Measurements from ENCODE around the gene SSBP2.

SSBP2 gene

GRCh38 chr5:81748556-81748955, 2.3 kb downstream of the SSBP2 start:
- Histone ChIP-seq H3K4me1 (ENCODE audit: control insufficient read depth, insufficient read depth, low read length) (peaks cover 35% of the 10 kb centered on the region), H3K36me3 (ENCODE audit: control insufficient read depth, insufficient read depth, low read length) (no peaks in the 10 kb centered on the region), H3K27ac (ENCODE audit: insufficient read depth, low read depth, low read length, poor library complexity, severe bottlenecking) (no peak overlapping the region), H3K27me3 (ENCODE audit: control insufficient read depth, insufficient read depth, low read length, poor library complexity, severe bottlenecking) (no peaks in the 10 kb centered on the region), H3K9me3 (ENCODE audit: control insufficient read depth, low read length) (no peaks in the 10 kb centered on the region), H3K4me3 (ENCODE audit: insufficient read depth, low read depth, low read length) (peak overlapping the region; percentile 74)
- 85 to 86% methylated on average over 3 of the region's 3 CpGs for WGBS, 2 experiments

- H3K4me1 ChIP-seq (ENCODE audit: control insufficient read depth, insufficient read depth, low read length) = peaks cover 22% of the 10 kb centered on the region
- 89 to 90% methylated on average over 2 of the region's 2 CpGs for WGBS, 2 experiments
- H3K27ac ChIP-seq (ENCODE audit: insufficient read depth, low read depth, low read length, poor library complexity, severe bottlenecking) = no peak overlapping the region
- no peaks in the 10 kb centered on the region for H3K36me3 ChIP-seq (ENCODE audit: control insufficient read depth, insufficient read depth, low read length)
- no peaks in the 10 kb centered on the region for H3K27me3 ChIP-seq (ENCODE audit: control insufficient read depth, insufficient read depth, low read length, poor library complexity, severe bottlenecking)
- H3K9me3 ChIP-seq (ENCODE audit: control insufficient read depth, low read length) = no peaks in the 10 kb centered on the region
- no peak overlapping the region for H3K4me3 ChIP-seq (ENCODE audit: insufficient read depth, low read depth, low read length)
Observed at GRCh38 chr5:81747030-81747429, 3.9 kb downstream of the SSBP2 start.

- Histone ChIP-seq H3K4me3 (ENCODE audit: insufficient read depth, low read depth, low read length) (no peak overlapping the region), H3K4me1 (ENCODE audit: control insufficient read depth, insufficient read depth, low read length) (no peaks in the 10 kb centered on the region), H3K9me3 (ENCODE audit: control insufficient read depth, low read length) (no peaks in the 10 kb centered on the region), H3K27me3 (ENCODE audit: control insufficient read depth, insufficient read depth, low read length, poor library complexity, severe bottlenecking) (no peaks in the 10 kb centered on the region), H3K36me3 (ENCODE audit: control insufficient read depth, insufficient read depth, low read length) (no peaks in the 10 kb centered on the region), H3K27ac (ENCODE audit: insufficient read depth, low read depth, low read length, poor library complexity, severe bottlenecking) (no peak overlapping the region)
- 98 to 100% methylated on average over 2 of the region's 2 CpGs for WGBS, 2 experiments
Observed at GRCh38 chr5:81740758-81741157, 10.1 kb downstream of the SSBP2 start.

- no peaks in the 10 kb centered on the region for H3K4me1 ChIP-seq (ENCODE audit: control insufficient read depth, insufficient read depth, low read length)
- no peak overlapping the region for H3K4me3 ChIP-seq (ENCODE audit: insufficient read depth, low read depth, low read length)
- no peak overlapping the region for H3K27ac ChIP-seq (ENCODE audit: insufficient read depth, low read depth, low read length, poor library complexity, severe bottlenecking)
- WGBS, 2 experiments = no CpG with 5 or more reads among the region's 2 CpGs
- no peaks in the 10 kb centered on the region for H3K9me3 ChIP-seq (ENCODE audit: control insufficient read depth, low read length)
- H3K27me3 ChIP-seq (ENCODE audit: control insufficient read depth, insufficient read depth, low read length, poor library complexity, severe bottlenecking) = no peaks in the 10 kb centered on the region
- H3K36me3 ChIP-seq (ENCODE audit: control insufficient read depth, insufficient read depth, low read length) = no peaks in the 10 kb centered on the region
Observed at GRCh38 chr5:81739291-81739690, 11.6 kb downstream of the SSBP2 start.

- no peak overlapping the region for H3K4me3 ChIP-seq (ENCODE audit: insufficient read depth, low read depth, low read length)
- 91% methylated on average over 1 of the region's 1 CpG; no CpG with 5 or more reads in 1 of the 2 experiments for WGBS, 2 experiments
- no peaks in the 10 kb centered on the region for H3K27me3 ChIP-seq (ENCODE audit: control insufficient read depth, insufficient read depth, low read length, poor library complexity, severe bottlenecking)
- H3K27ac ChIP-seq (ENCODE audit: insufficient read depth, low read depth, low read length, poor library complexity, severe bottlenecking) = no peak overlapping the region
- no peaks in the 10 kb centered on the region for H3K36me3 ChIP-seq (ENCODE audit: control insufficient read depth, insufficient read depth, low read length)
- peaks cover 7% of the 10 kb centered on the region for H3K4me1 ChIP-seq (ENCODE audit: control insufficient read depth, insufficient read depth, low read length)
- no peaks in the 10 kb centered on the region for H3K9me3 ChIP-seq (ENCODE audit: control insufficient read depth, low read length)
Observed at GRCh38 chr5:81729276-81729675, 21.6 kb downstream of the SSBP2 start.

- Histone ChIP-seq H3K27me3 (ENCODE audit: control insufficient read depth, insufficient read depth, low read length, poor library complexity, severe bottlenecking) (no peaks in the 10 kb centered on the region), H3K36me3 (ENCODE audit: control insufficient read depth, insufficient read depth, low read length) (no peaks in the 10 kb centered on the region), H3K27ac (ENCODE audit: insufficient read depth, low read depth, low read length, poor library complexity, severe bottlenecking) (no peak overlapping the region), H3K9me3 (ENCODE audit: control insufficient read depth, low read length) (no peaks in the 10 kb centered on the region), H3K4me1 (ENCODE audit: control insufficient read depth, insufficient read depth, low read length) (peaks cover 7% of the 10 kb centered on the region), H3K4me3 (ENCODE audit: insufficient read depth, low read depth, low read length) (no peak overlapping the region)
- WGBS, 2 experiments = 95 to 96% methylated on average over 3 of the region's 3 CpGs
Observed at GRCh38 chr5:81728301-81728700, 22.6 kb downstream of the SSBP2 start.

GRCh38 chr5:81726297-81726696, 24.6 kb downstream of the SSBP2 start:
- no peaks in the 10 kb centered on the region for H3K9me3 ChIP-seq (ENCODE audit: control insufficient read depth, low read length)
- no peak overlapping the region for H3K27ac ChIP-seq (ENCODE audit: insufficient read depth, low read depth, low read length, poor library complexity, severe bottlenecking)
- no peaks in the 10 kb centered on the region for H3K36me3 ChIP-seq (ENCODE audit: control insufficient read depth, insufficient read depth, low read length)
- no peak overlapping the region for H3K4me3 ChIP-seq (ENCODE audit: insufficient read depth, low read depth, low read length)
- H3K4me1 ChIP-seq (ENCODE audit: control insufficient read depth, insufficient read depth, low read length) = no peaks in the 10 kb centered on the region
- no peaks in the 10 kb centered on the region for H3K27me3 ChIP-seq (ENCODE audit: control insufficient read depth, insufficient read depth, low read length, poor library complexity, severe bottlenecking)
- 77 to 96% methylated on average over 1 of the region's 1 CpG for WGBS, 2 experiments

GRCh38 chr5:81724571-81724970, 26.3 kb downstream of the SSBP2 start:
- 96 to 100% methylated on average over 2 to 5 of the region's 5 CpGs for WGBS, 2 experiments
- no peak overlapping the region for H3K27ac ChIP-seq (ENCODE audit: insufficient read depth, low read depth, low read length, poor library complexity, severe bottlenecking)
- H3K27me3 ChIP-seq (ENCODE audit: control insufficient read depth, insufficient read depth, low read length, poor library complexity, severe bottlenecking) = no peaks in the 10 kb centered on the region
- no peak overlapping the region for H3K4me3 ChIP-seq (ENCODE audit: insufficient read depth, low read depth, low read length)
- H3K9me3 ChIP-seq (ENCODE audit: control insufficient read depth, low read length) = no peaks in the 10 kb centered on the region
- no peaks in the 10 kb centered on the region for H3K36me3 ChIP-seq (ENCODE audit: control insufficient read depth, insufficient read depth, low read length)
- peaks cover 3% of the 10 kb centered on the region for H3K4me1 ChIP-seq (ENCODE audit: control insufficient read depth, insufficient read depth, low read length)

GRCh38 chr5:81724108-81724507, 26.8 kb downstream of the SSBP2 start:
- H3K4me3 ChIP-seq (ENCODE audit: insufficient read depth, low read depth, low read length) = no peak overlapping the region
- H3K27me3 ChIP-seq (ENCODE audit: control insufficient read depth, insufficient read depth, low read length, poor library complexity, severe bottlenecking) = no peaks in the 10 kb centered on the region
- H3K27ac ChIP-seq (ENCODE audit: insufficient read depth, low read depth, low read length, poor library complexity, severe bottlenecking) = no peak overlapping the region
- 92% methylated on average over 1 of the region's 1 CpG; no CpG with 5 or more reads in 1 of the 2 experiments for WGBS, 2 experiments
- H3K9me3 ChIP-seq (ENCODE audit: control insufficient read depth, low read length) = no peaks in the 10 kb centered on the region
- peaks cover 8% of the 10 kb centered on the region for H3K4me1 ChIP-seq (ENCODE audit: control insufficient read depth, insufficient read depth, low read length)
- no peaks in the 10 kb centered on the region for H3K36me3 ChIP-seq (ENCODE audit: control insufficient read depth, insufficient read depth, low read length)

- Histone ChIP-seq H3K9me3 (ENCODE audit: control insufficient read depth, low read length) (no peaks in the 10 kb centered on the region), H3K4me3 (ENCODE audit: insufficient read depth, low read depth, low read length) (no peak overlapping the region), H3K27ac (ENCODE audit: insufficient read depth, low read depth, low read length, poor library complexity, severe bottlenecking) (no peak overlapping the region), H3K4me1 (ENCODE audit: control insufficient read depth, insufficient read depth, low read length) (peaks cover 22% of the 10 kb centered on the region), H3K27me3 (ENCODE audit: control insufficient read depth, insufficient read depth, low read length, poor library complexity, severe bottlenecking) (no peaks in the 10 kb centered on the region), H3K36me3 (ENCODE audit: control insufficient read depth, insufficient read depth, low read length) (no peaks in the 10 kb centered on the region)
- WGBS, 2 experiments = 77 to 83% methylated on average over 2 of the region's 2 CpGs
Observed at GRCh38 chr5:81721049-81721448, 29.8 kb downstream of the SSBP2 start.

- H3K36me3 ChIP-seq (ENCODE audit: control insufficient read depth, insufficient read depth, low read length) = no peaks in the 10 kb centered on the region
- peaks cover 22% of the 10 kb centered on the region for H3K4me1 ChIP-seq (ENCODE audit: control insufficient read depth, insufficient read depth, low read length)
- H3K27me3 ChIP-seq (ENCODE audit: control insufficient read depth, insufficient read depth, low read length, poor library complexity, severe bottlenecking) = no peaks in the 10 kb centered on the region
- H3K27ac ChIP-seq (ENCODE audit: insufficient read depth, low read depth, low read length, poor library complexity, severe bottlenecking) = no peak overlapping the region
- WGBS, 2 experiments = 78 to 100% methylated on average over 1 of the region's 1 CpG
- no peak overlapping the region for H3K4me3 ChIP-seq (ENCODE audit: insufficient read depth, low read depth, low read length)
- no peaks in the 10 kb centered on the region for H3K9me3 ChIP-seq (ENCODE audit: control insufficient read depth, low read length)
Observed at GRCh38 chr5:81719743-81720345, 31.1 kb downstream of the SSBP2 start.
